GM12878 (cell line): Measurements from ENCODE around the gene JRKL.

Experiments
- BHLHE40 ChIP-seq, 2 experiments: fragments of 450-650 bp in 1 of 2; IDR thresholded peaks; 2 replicates each; pipeline ENCODE4 v1.6.1; 2011 to 2017; ENCODE audit warnings: low read depth in 2 of 2, borderline replicate concordance in 1 of 2, improper control_type of control experiment in 1 of 2, low read length in 1 of 2, mild to moderate bottlenecking in 1 of 2
- RAD21 ChIP-seq: IDR thresholded peaks from 2 replicates; pipeline ENCODE4 v1.6.1; 2011; ENCODE audit warnings: mild to moderate bottlenecking, low read depth, low read length, moderate library complexity; ENCODE audit not compliant: insufficient read depth

DNA sequence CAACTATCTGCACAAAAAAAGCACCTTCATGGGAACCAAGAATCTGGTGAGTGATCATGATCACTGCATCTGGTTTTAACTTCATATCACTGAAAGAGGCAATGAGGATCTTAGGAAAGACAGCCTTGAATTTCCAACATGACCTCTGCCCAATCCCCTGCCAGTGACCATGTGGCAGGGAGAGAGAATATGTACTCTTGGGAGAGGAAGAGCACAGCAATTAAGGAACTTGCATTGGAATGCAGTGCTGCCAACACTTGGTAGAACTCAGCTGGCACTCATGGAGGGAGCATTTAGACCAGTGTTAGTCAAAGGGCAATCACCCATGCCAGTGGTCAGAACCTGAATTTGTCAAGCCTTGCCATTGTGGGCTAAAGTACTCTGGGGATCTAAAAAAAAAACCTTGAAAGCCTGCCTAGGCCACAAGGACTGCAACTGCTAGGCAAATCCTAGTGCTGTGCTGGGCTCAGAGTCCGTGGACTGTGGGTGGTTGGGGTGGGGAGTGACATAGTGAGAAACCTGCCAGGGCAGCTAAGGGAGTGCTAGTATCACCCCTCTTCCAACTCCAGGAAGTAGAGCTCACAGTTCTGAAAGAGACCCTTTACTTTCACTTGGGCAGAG lies 23.1 kb downstream of the JRKL start:
- TF ChIP-seq BHLHE40 (IDR thresholded peaks at IDR 0.05; ENCODE audit: borderline replicate concordance in 1 of 2, low read depth in 2 of 2, low read length in 1 of 2) (no peak), RAD21 (no peak)
